ENCODE data around the gene ZNF581.

DNA sequence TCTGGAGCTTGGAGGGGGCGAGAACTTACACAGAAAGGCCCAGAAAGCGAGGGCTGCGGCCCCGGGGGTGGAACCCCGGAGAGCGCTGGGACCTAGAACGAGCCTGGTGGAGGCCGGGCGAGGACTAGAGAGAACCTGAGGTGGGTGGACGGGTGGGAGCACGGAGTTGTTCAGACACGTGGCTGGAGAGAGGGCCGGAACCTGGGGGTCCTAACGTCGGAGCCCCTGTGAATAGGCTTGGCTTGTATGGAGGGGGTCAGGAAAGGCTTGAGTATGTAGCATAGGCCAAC lies 383 bp downstream of the ZNF581 start:
- TF ChIP-seq, protein P1, sequence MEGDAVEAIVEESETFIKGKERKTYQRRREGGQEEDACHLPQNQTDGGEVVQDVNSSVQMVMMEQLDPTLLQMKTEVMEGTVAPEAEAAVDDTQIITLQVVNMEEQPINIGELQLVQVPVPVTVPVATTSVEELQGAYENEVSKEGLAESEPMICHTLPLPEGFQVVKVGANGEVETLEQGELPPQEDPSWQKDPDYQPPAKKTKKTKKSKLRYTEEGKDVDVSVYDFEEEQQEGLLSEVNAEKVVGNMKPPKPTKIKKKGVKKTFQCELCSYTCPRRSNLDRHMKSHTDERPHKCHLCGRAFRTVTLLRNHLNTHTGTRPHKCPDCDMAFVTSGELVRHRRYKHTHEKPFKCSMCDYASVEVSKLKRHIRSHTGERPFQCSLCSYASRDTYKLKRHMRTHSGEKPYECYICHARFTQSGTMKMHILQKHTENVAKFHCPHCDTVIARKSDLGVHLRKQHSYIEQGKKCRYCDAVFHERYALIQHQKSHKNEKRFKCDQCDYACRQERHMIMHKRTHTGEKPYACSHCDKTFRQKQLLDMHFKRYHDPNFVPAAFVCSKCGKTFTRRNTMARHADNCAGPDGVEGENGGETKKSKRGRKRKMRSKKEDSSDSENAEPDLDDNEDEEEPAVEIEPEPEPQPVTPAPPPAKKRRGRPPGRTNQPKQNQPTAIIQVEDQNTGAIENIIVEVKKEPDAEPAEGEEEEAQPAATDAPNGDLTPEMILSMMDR (IDR thresholded peaks at IDR 0.05), result no peak
- TF ChIP-seq POLR2AphosphoS5 (IDR thresholded peaks at IDR 0.05), result no peak

Data from gastroesophageal sphincter (tissue), 3 donors.